ENCODE data around the gene STUM.

DNA sequence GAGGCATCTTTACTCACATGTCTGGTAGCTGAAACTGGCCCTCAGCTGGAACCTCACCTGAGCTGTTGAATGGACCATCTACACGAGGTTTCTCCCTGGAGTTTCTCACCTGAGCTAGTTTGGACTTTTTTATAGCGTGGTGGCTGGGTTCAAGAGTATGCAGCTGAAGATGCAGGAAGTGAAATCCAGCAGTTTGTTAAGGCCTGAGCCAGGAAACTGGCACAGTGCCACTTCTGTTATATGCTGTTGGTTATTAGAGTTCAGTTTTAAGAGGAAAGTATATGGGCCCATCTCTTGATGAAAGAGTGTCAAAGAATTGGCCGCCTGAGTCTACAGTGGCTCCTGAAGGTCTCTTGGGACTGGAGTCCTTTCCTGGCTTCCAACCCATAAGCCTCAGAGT lies 35.6 kb downstream of the STUM start:
- TF ChIP-seq, protein P1, sequence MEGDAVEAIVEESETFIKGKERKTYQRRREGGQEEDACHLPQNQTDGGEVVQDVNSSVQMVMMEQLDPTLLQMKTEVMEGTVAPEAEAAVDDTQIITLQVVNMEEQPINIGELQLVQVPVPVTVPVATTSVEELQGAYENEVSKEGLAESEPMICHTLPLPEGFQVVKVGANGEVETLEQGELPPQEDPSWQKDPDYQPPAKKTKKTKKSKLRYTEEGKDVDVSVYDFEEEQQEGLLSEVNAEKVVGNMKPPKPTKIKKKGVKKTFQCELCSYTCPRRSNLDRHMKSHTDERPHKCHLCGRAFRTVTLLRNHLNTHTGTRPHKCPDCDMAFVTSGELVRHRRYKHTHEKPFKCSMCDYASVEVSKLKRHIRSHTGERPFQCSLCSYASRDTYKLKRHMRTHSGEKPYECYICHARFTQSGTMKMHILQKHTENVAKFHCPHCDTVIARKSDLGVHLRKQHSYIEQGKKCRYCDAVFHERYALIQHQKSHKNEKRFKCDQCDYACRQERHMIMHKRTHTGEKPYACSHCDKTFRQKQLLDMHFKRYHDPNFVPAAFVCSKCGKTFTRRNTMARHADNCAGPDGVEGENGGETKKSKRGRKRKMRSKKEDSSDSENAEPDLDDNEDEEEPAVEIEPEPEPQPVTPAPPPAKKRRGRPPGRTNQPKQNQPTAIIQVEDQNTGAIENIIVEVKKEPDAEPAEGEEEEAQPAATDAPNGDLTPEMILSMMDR (IDR thresholded peaks at IDR 0.05; ENCODE audit: low read depth, low read length): no peak
- no peak for TF ChIP-seq EZH2phosphoT487 (IDR thresholded peaks at IDR 0.05; ENCODE audit: low read depth)

All from OCI-LY3 (cell line).